ENCODE results near the gene STH.

STH gene, protein sequence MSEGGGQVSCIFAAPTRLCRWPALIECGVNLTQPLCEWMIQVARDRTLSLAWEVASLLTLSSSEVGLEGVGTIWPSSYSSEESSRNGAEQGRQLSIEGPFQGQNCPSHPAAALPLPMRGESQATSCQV

DNA sequence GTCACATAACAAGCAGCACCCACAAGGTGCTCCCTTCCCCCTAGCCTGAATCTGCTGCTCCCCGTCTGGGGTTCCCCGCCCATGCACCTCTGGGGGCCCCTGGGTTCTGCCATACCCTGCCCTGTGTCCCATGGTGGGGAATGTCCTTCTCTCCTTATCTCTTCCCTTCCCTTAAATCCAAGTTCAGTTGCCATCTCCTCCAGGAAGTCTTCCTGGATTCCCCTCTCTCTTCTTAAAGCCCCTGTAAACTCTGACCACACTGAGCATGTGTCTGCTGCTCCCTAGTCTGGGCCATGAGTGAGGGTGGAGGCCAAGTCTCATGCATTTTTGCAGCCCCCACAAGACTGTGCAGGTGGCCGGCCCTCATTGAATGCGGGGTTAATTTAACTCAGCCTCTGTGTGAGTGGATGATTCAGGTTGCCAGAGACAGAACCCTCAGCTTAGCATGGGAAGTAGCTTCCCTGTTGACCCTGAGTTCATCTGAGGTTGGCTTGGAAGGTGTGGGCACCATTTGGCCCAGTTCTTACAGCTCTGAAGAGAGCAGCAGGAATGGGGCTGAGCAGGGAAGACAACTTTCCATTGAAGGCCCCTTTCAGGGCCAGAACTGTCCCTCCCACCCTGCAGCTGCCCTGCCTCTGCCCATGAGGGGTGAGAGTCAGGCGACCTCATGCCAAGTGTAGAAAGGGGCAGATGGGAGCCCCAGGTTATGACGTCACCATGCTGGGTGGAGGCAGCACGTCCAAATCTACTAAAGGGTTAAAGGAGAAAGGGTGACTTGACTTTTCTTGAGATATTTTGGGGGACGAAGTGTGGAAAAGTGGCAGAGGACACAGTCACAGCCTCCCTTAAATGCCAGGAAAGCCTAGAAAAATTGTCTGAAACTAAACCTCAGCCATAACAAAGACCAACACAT is at the start of gene STH:
TSS of gene STH (plus strand) at position 264 of the 913 bp plus-strand sequence. CDS start at position 294, 30 bp downstream.
- TF ChIP-seq, protein P1, sequence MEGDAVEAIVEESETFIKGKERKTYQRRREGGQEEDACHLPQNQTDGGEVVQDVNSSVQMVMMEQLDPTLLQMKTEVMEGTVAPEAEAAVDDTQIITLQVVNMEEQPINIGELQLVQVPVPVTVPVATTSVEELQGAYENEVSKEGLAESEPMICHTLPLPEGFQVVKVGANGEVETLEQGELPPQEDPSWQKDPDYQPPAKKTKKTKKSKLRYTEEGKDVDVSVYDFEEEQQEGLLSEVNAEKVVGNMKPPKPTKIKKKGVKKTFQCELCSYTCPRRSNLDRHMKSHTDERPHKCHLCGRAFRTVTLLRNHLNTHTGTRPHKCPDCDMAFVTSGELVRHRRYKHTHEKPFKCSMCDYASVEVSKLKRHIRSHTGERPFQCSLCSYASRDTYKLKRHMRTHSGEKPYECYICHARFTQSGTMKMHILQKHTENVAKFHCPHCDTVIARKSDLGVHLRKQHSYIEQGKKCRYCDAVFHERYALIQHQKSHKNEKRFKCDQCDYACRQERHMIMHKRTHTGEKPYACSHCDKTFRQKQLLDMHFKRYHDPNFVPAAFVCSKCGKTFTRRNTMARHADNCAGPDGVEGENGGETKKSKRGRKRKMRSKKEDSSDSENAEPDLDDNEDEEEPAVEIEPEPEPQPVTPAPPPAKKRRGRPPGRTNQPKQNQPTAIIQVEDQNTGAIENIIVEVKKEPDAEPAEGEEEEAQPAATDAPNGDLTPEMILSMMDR (IDR thresholded peaks at IDR 0.05; ENCODE audit: low read depth, low read length, missing control alignments), result no peak
- H3K4me3 ChIP-seq (ENCODE audit: low read depth, low read length), result no peak within 1 kb of the TSS
- DNase-seq (ENCODE audit: low read depth), result no peak

DNA sequence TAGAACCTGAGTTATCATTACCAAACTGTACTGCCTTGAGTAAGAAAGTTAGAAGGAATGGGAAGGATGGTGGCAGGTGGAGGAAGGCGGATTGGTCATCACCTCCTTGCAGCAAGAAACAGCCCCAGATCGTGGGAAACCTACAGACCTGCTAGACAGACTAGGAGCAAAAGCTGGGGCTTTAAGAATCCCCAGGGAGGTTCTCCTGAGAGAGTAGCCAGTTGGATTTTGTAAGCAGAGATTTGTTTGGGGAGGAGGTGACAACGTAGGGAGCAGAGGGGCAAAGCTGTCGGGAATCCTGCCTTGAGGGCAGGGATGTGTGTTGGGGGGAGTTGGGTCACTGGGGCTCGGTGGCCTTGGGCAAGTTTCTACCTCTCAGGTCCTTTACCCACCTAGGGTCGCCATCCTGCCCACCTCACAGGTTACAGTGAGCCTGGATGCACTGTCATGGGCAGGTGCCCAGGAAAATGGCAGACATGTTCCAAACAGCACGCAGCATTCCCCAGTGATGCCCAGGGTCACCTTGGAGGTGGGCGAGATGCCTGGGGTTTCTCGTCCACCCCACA is 49.2 kb upstream of the STH start:
- no peak for DNase-seq (ENCODE audit: low read depth)
- TF ChIP-seq, protein P1 (IDR thresholded peaks at IDR 0.05; ENCODE audit: low read depth, low read length, missing control alignments), result no peak
- no peak overlapping the region for H3K4me3 ChIP-seq (ENCODE audit: low read depth, low read length)

DNA sequence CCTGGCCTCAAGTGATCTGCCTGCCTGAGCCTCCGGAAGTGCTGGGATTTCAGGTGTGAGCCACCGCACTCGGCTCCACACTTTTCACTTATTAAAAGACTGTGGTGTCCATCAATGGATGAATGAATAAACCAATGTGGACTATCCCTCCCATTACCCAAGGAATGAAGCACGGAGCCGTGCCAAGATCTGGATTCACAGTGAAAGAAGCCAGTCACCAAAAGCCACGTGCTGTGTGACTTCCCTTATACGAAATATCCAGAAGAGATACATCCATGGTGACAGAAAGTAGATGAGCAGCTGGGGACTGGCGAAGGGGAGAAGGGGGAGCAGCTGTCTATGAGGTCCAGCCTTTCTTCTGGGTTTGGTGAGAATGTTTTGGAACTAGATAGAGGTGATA is 48.2 kb upstream of the STH start:
- no peak overlapping the region for H3K4me3 ChIP-seq (ENCODE audit: low read depth, low read length)
- TF ChIP-seq, protein P1 (IDR thresholded peaks at IDR 0.05; ENCODE audit: low read depth, low read length, missing control alignments), result no peak
- no peak for DNase-seq (ENCODE audit: low read depth)

DNA sequence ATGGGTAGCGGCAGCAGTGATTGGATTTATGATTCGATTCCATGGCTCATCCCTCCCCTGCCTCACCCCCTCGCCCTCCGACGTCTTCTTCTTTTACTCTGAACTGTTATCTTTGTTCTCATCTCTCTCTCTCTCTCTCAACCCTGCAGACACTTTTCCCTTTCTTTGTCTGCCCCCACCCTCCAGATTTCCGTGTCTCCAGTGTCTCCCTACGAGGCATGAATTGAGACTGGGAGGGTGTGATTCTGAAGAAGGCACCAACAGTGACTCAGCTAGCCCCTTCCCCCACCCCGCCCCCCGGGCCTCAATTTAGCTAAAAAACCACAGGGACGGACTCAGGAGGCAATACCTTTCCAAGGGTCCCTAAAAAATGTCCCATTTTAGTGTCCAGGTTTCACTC is 47.6 kb upstream of the STH start:
- TF ChIP-seq, protein P1 (IDR thresholded peaks at IDR 0.05; ENCODE audit: low read depth, low read length, missing control alignments), result no peak
- no peak for DNase-seq (ENCODE audit: low read depth)
- no peak overlapping the region for H3K4me3 ChIP-seq (ENCODE audit: low read depth, low read length)

DNA sequence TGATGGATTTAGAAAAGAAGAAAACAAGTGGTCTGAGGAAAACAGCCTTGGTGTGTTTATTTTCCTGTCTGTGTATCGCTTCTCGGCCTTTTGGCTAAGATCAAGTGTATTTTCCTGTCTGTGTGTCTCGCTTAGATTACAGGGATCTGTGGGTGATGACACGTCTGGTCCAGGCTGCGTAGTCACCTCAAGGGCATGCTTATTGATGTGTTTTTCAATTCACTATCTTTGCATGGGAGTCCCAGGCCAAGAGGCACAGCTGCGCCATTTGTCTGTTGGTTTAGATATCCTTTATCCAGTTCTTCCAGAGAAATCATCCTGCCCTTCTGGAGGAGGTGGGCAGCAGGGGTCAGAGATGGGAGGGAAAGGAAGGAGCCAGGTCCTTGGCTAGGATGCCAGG is 47.1 kb upstream of the STH start:
- TF ChIP-seq, protein P1 (IDR thresholded peaks at IDR 0.05; ENCODE audit: low read depth, low read length, missing control alignments), result no peak
- no peak for DNase-seq (ENCODE audit: low read depth)

DNA sequence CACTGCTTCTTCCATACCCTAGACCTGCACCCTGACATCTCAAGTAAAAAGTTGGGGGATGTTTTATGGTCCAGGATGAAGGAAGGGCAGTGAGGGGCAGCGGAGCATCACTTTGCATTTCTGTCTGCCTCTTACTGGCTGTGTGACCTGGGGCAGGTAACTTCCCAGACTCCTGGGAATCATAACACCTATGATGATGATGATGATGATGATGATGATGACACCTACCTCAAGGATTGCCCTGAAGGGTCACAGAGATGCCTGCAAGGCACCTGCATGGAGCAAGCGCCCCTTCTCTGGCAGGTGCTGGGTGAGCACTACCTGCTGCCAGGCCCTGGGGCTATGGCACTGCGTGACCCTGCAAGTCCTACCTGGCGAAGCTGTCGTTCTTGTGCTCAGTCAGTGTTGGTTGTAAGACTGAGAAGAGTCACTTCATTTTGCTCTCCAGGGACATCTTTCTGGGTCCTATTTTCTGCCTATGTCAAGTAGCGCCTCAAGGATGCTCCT is 46.2 kb upstream of the STH start:
- no peak overlapping the region for H3K4me3 ChIP-seq (ENCODE audit: low read depth, low read length)
- TF ChIP-seq, protein P1 (IDR thresholded peaks at IDR 0.05; ENCODE audit: low read depth, low read length, missing control alignments), result no peak
- no peak for DNase-seq (ENCODE audit: low read depth)

More for the DNA sequence above, 47.1 kb upstream of the STH start:
- no peak overlapping the region for H3K4me3 ChIP-seq (ENCODE audit: low read depth, low read length)

All from GM12864 (cell line).